Karpas-422 (cell line): ENCODE measurements around the gene SH3PXD2B. TPM values are rescaled to one million over a fixed set of nuclear protein-coding genes. Genes with fewer than 3 reads are reported as not detected.

Experiments
- DNase-seq: peaks from one replicate; pipeline ENCODE4 v3.0.0-alpha.2; 2015
- H2AFZ ChIP-seq: fragments of 200-600 bp; sonication (generic); 2 replicates; pipeline ENCODE4 v1.6.1; 2014; ENCODE audit warnings: antibody characterized with exemption, low read length, mixed read lengths
- H3K27ac ChIP-seq: fragments of 200-600 bp; sonication (generic); 2 replicates; pipeline ENCODE4 v1.5.1; 2014; ENCODE audit warnings: mild to moderate bottlenecking, low read length, moderate library complexity
- H3K27me3 ChIP-seq: fragments of 200-600 bp; sonication (generic); 2 replicates; pipeline ENCODE4 v1.6.1; 2014; ENCODE audit warnings: low read length, mixed read lengths
- H3K36me3 ChIP-seq: fragments of 200-600 bp; sonication (generic); 2 replicates; pipeline ENCODE4 v1.6.1; 2014; ENCODE audit warnings: low read length, mixed read lengths; ENCODE audit not compliant: insufficient read depth
- H3K4me1 ChIP-seq: fragments of 200-600 bp; sonication (generic); 2 replicates; pipeline ENCODE4 v1.6.1; 2014; ENCODE audit warnings: mild to moderate bottlenecking, low read length, mixed read lengths
- H3K4me2 ChIP-seq: fragments of 200-600 bp; sonication (generic); 2 replicates; pipeline ENCODE4 v1.6.1; 2014; ENCODE audit warnings: low read length, low read depth, mild to moderate bottlenecking; ENCODE audit not compliant: poor library complexity, severe bottlenecking
- H3K4me3 ChIP-seq: fragments of 200-600 bp; sonication (generic); 2 replicates; pipeline ENCODE4 v1.5.1; 2014; ENCODE audit warnings: mild to moderate bottlenecking, antibody characterized with exemption, low read length, mixed read lengths
- H3K79me2 ChIP-seq: fragments of 200-600 bp; sonication (generic); 2 replicates; pipeline ENCODE4 v1.6.1; 2014; ENCODE audit warnings: mild to moderate bottlenecking, low read length, mixed read lengths
- H3K9ac ChIP-seq: fragments of 200-600 bp; sonication (generic); 2 replicates; pipeline ENCODE4 v1.6.0; 2014; ENCODE audit warnings: low read length
- H3K9me2 ChIP-seq: fragments of 200-600 bp; sonication (generic), shearing (Covaris generic); replicated peaks from 2 replicates; pipeline ENCODE4 v1.6.0; 2014; ENCODE audit warnings: mild to moderate bottlenecking, low read length, moderate library complexity; ENCODE audit not compliant: insufficient read depth
- H3K9me3 ChIP-seq: fragments of 300-700, 200-600 bp; sonication (generic); 2 replicates; pipeline ENCODE4 v1.6.1; 2014; ENCODE audit warnings: low read length, mixed read lengths
- H4K20me1 ChIP-seq: fragments of 200-600 bp; sonication (generic); 2 replicates; pipeline ENCODE4 v1.6.1; 2014; ENCODE audit warnings: mild to moderate bottlenecking, antibody characterized with exemption, low read length, low read depth; ENCODE audit not compliant: insufficient read depth
- total RNA-seq: library from RNA; depleted of rRNA; stranded (reverse); fragments of >200 nt; shearing (Covaris generic); gene quantifications from 2 replicates; pipeline ENCODE4 v1.2.3, GENCODE V29; 2014; ENCODE audit warnings: low replicate concordance

The SH3PXD2B gene
- total RNA-seq, 1 experiment from 2014 or later: 0.15 TPM

DNA sequence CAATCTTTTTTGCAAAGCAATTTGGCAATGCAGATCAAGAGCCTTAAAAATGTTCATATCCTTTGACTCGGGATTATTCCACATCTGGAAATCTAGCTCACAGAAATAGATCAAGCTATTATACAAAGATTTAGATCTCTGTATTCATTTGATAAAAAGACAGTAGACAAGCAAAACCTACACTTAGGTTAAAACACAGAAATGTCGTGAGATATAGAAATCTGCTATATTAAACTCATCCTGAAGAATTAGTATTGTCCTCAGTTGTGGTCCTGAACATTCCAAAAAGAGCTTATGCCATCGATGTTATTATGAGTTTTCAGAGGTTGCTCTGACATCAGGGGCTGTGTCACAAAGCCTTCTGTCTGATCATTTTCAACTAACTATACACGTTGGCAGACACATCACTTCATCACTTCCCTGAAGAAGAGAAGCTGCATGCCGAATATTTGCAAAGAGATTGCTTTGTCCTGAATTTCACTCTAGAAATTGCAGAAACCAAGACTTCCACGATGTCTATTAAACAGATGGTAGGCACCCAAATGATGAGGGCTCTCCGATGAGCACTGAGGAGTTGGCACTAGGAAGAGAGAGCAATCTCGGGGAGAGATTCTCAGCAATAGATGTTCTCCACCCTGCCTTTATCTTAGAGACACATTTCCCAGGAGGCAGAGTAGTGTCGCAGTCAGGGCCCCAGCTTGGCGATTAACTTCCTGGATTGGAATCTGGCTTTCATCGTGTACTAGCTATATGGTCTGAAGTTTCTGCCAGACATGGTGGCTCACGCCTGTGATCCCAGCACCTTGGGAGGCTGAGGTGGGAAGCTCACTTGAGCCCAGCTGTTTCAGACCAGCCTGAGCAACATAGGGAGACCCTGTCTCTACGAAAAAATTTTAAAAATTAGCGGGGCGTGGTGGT lies 168.8 kb downstream of the SH3PXD2B start:
- Histone ChIP-seq H3K36me3 (no peaks in the 10 kb centered on the region), H3K4me2 (peak overlapping the region; percentile 90), H3K27ac (no peak overlapping the region), H3K4me1 (peaks cover 29% of the 10 kb centered on the region), H3K9me2 (no peaks in the 10 kb centered on the region), H3K4me3 (no peak overlapping the region), H2AFZ (no peak overlapping the region), H3K79me2 (peaks cover 30% of the 10 kb centered on the region), H3K27me3 (no peaks in the 10 kb centered on the region), H3K9ac (no peak overlapping the region), H4K20me1 (no peaks in the 10 kb centered on the region), H3K9me3 (no peaks in the 10 kb centered on the region)
- DNase-seq: no peak

DNA sequence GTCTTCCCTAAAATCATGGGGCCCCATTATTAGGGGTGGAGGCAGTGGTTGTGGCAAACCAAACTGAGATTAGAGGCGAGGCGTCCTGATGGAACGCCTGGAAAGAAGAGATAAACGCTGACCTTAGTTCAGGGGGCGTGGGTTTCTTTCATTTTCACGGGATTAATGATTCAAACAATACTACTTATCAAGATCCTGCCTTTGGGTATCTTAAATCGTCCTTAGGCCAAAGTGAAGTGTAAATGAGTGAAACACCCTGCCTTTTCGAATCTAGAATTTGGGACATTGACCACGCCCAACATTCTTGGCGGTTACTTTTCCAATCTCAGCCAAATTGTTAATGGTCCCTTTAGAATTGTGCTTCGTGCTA lies 169.7 kb downstream of the SH3PXD2B start:
- no peak overlapping the region for H3K27ac ChIP-seq
- peaks cover under 1% of the 10 kb centered on the region; the same call in 1 of the 2 replicates for H3K36me3 ChIP-seq
- H3K9ac ChIP-seq: peak overlapping the region; percentile 85
- DNase-seq: no peak
- peak overlapping the region; percentile 98 for H2AFZ ChIP-seq
- peak overlapping the region; percentile 90 for H3K4me2 ChIP-seq
- H3K9me3 ChIP-seq: no peaks in the 10 kb centered on the region
- no peaks in the 10 kb centered on the region for H3K9me2 ChIP-seq
- H3K4me1 ChIP-seq: peaks cover 29% of the 10 kb centered on the region
- H3K79me2 ChIP-seq: peaks cover 39% of the 10 kb centered on the region
- no peaks in the 10 kb centered on the region for H3K27me3 ChIP-seq
- peak overlapping the region; percentile 75 for H3K4me3 ChIP-seq
- H4K20me1 ChIP-seq: no peaks in the 10 kb centered on the region

DNA sequence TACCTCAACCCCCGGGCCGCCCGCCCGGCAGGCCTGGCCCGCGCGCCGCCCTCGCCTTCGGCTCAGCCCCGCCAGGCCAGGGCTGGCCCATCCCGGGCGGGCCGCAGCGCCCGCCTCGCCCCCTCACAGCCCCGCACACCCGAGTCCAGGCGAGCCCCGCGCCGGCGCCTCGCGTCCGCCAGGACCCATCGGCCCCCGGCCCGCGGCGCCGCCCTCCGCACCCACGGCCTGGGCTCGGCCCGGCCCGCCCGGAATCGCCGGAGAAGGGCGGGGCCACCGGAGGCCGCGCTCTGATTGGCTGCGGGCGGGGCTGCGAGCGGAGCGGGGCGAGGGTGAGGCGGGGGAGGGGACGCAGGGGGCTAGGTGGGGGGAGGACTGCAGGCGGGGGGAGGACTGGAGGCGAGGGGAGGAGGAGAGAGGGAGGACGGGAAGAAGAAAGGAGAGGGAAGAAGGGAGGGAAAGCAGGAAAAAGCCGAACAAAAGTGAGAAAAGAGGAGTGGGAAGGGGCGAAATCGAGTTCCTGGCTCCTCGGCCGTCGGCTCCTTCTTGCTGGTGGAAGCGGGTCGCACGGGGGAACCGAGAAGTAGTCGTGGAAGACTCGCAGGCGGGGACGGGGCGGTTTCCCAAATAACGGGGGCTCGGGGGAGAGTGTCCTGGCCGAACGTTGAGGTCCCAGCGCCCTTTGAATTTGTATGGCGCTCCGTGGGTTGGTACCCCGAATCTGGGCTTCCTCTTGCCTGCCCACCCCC lies 170.3 kb downstream of the SH3PXD2B start:
- peaks cover 44% of the 10 kb centered on the region for H3K79me2 ChIP-seq
- no peaks in the 10 kb centered on the region for H4K20me1 ChIP-seq
- peak overlapping the region; percentile 98 for H3K4me2 ChIP-seq
- DNase-seq: peak; percentile 93
- H3K9ac ChIP-seq: peak overlapping the region; percentile 85
- no peak overlapping the region for H3K27ac ChIP-seq
- H3K9me3 ChIP-seq: no peaks in the 10 kb centered on the region
- peak overlapping the region; percentile 98 for H2AFZ ChIP-seq
- peaks cover 29% of the 10 kb centered on the region for H3K4me1 ChIP-seq
- H3K36me3 ChIP-seq: peaks cover 6% of the 10 kb centered on the region; the same call in 1 of the 2 replicates
- no peaks in the 10 kb centered on the region for H3K9me2 ChIP-seq
- H3K27me3 ChIP-seq: no peaks in the 10 kb centered on the region
- H3K4me3 ChIP-seq: peak overlapping the region; percentile 93

DNA sequence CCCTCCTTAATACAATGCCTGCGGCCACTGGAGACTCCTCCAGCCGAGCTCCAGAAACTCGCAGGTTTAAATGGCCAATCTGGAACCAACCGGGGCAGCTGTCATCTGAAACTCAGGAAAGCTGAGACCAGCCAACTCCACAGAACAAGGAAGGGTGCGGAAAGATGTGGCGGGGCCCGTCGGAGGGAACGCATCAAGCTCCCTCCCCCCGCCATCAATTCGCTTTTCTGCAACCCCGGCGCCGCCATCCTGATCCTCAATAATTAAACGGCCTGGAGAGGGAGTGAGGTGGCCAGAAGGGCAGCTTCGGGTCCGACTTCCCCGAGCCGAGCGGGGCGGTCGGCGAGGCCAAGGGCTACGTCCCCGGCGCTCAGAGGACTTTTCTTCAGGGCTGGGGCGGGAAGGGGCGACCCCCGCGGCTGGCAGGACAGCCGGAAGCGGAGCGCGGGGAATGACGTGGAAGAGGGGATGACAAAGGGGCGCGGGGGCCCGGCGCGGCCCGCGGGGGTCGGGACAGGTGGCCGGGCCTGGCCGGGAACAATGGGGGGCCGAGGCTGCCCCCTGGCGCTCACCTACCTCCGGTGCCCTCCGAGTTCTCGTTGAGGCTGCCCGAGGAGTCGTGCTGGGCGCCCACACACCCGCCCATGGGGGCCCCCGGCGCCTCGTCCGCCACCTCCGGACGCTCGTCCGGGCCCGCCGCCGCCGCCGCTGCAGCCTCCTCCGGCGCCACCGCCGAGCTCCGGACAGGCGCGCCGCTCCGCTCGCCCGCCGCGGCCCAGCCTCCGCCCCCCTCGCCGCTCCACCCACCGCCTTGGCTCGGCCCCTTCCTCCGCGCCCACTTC lies 171.1 kb downstream of the SH3PXD2B start, which contains the start of gene UBTD2:
TSS of gene UBTD2 (minus strand) at position 745 of the 842 bp plus-strand sequence. CDS start at position 646, 99 bp downstream.
- peaks cover 8% of the 10 kb centered on the region; the same call in 1 of the 2 replicates for H3K36me3 ChIP-seq
- no peaks in the 10 kb centered on the region for H3K27me3 ChIP-seq
- peaks cover 29% of the 10 kb centered on the region for H3K4me1 ChIP-seq
- H4K20me1 ChIP-seq: no peaks in the 10 kb centered on the region
- peak within 1 kb of the TSS; percentile 39 for H3K27ac ChIP-seq
- peak within 1 kb of the TSS; percentile 98 for H3K4me2 ChIP-seq
- peaks cover 52% of the 10 kb centered on the region for H3K79me2 ChIP-seq
- peak within 1 kb of the TSS; percentile 93 for H3K4me3 ChIP-seq
- DNase-seq: peak; percentile 91
- H3K9ac ChIP-seq: peak within 1 kb of the TSS; percentile 85
- no peaks in the 10 kb centered on the region for H3K9me3 ChIP-seq
- no peaks in the 10 kb centered on the region for H3K9me2 ChIP-seq
- H2AFZ ChIP-seq: peak within 1 kb of the TSS; percentile 98

DNA sequence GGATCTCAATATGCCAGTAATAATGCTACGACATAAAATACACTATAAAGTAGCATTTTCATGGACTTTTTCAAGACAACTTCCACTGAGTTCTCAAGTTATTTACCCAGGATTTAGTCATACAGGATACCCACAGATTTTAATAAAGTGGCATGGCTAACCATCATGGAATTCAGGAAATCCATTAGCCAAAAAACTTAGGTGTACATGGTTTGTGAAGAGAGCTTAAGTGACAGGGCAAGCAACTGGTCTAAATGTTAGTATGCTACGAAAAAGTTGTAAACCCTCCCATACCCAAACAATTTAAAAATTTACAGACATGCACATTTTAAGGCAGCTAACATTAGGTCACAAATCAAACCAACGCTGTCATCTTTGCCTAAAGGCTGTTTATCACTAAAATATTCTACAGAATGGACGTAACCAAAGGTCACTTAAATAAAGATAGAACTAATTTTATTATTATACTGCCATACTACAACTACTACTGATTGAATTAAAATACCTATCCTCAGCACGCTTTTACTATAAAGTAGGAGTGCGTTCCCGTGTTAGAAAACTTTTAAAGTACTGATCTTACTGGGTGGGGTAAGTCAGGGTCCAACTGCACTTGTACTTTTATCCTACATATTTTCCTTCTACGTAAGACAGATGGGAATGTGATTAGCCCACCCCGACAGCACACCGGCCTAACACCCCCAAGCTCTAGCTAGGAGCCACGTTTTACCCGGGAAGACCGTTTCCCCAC lies 171.9 kb downstream of the SH3PXD2B start:
- DNase-seq: no peak
- Histone ChIP-seq H3K27ac (no peak overlapping the region), H3K79me2 (peaks cover 60% of the 10 kb centered on the region), H4K20me1 (peaks cover 4% of the 10 kb centered on the region; the same call in 1 of the 2 replicates), H2AFZ (no peak overlapping the region), H3K36me3 (peaks cover 8% of the 10 kb centered on the region; the same call in 1 of the 2 replicates), H3K9me3 (no peaks in the 10 kb centered on the region), H3K27me3 (no peaks in the 10 kb centered on the region), H3K4me1 (peaks cover 29% of the 10 kb centered on the region), H3K9me2 (no peaks in the 10 kb centered on the region), H3K4me2 (peak overlapping the region; percentile 98), H3K9ac (peak overlapping the region; percentile 85), H3K4me3 (peak overlapping the region; percentile 93)

DNA sequence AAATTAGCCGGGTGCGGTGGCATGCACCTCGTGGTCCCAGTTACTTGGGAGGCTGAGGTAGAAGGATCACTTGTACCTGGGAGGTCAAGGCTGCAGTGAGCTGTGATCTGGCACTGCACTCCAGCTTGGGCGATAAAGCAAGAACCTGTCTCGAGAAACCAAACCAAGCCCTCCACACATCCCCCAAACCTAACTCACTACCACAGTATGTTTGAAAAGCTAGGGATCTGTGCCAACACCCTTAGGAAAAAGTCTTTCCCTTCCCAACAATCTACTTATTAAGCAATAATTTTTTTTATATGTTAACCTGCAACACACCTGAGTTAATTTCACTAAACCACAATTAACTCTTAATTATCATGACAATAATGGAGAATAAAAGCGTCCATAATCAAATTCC lies 173.0 kb downstream of the SH3PXD2B start:
- H4K20me1 ChIP-seq: peaks cover 4% of the 10 kb centered on the region; the same call in 1 of the 2 replicates
- peaks cover 8% of the 10 kb centered on the region; the same call in 1 of the 2 replicates for H3K36me3 ChIP-seq
- H3K27me3 ChIP-seq: no peaks in the 10 kb centered on the region
- peaks cover 71% of the 10 kb centered on the region for H3K79me2 ChIP-seq
- DNase-seq: no peak
- no peaks in the 10 kb centered on the region for H3K9me3 ChIP-seq
- H2AFZ ChIP-seq: no peak overlapping the region
- peak overlapping the region; percentile 98 for H3K4me2 ChIP-seq
- H3K4me3 ChIP-seq: peak overlapping the region; percentile 93
- H3K9ac ChIP-seq: peak overlapping the region; percentile 85
- peaks cover 32% of the 10 kb centered on the region for H3K4me1 ChIP-seq
- H3K27ac ChIP-seq: no peak overlapping the region
- no peaks in the 10 kb centered on the region for H3K9me2 ChIP-seq

DNA sequence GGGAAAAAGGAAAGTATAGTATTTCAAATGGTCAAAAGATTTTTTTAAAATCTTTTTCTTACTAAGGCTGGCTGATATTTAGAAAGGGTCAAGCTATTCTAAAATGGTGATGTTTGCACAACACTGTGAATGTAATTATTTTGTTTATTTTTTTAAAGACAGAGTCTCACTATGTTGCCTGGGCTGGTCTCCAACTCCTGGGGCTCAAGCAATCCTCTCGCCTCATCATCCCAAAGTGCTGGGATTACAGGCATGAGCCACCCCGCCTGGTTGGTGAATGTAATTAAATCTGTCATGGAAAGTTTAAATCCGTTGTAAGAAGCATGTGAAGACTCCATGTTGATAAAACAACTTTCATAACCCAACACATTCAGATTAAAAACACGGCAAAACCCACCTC lies 173.4 kb downstream of the SH3PXD2B start:
- Histone ChIP-seq H3K9ac (no peak overlapping the region), H2AFZ (no peak overlapping the region), H4K20me1 (peaks cover 4% of the 10 kb centered on the region; the same call in 1 of the 2 replicates), H3K4me2 (peak overlapping the region; percentile 98), H3K9me2 (no peaks in the 10 kb centered on the region), H3K4me3 (peak overlapping the region; percentile 93; the same call in 1 of the 2 replicates), H3K27ac (no peak overlapping the region), H3K4me1 (peaks cover 36% of the 10 kb centered on the region), H3K36me3 (peaks cover 8% of the 10 kb centered on the region; the same call in 1 of the 2 replicates), H3K79me2 (peaks cover 75% of the 10 kb centered on the region), H3K27me3 (no peaks in the 10 kb centered on the region), H3K9me3 (no peaks in the 10 kb centered on the region)
- no peak for DNase-seq
